ENCODE data around the gene ISY1.
"Not testable (repeated sequence)": the region's sequence is repeated elsewhere in the genome, so short reads cannot be mapped to it uniquely, and the experiment has no call there.

Gene ISY1

DNA sequence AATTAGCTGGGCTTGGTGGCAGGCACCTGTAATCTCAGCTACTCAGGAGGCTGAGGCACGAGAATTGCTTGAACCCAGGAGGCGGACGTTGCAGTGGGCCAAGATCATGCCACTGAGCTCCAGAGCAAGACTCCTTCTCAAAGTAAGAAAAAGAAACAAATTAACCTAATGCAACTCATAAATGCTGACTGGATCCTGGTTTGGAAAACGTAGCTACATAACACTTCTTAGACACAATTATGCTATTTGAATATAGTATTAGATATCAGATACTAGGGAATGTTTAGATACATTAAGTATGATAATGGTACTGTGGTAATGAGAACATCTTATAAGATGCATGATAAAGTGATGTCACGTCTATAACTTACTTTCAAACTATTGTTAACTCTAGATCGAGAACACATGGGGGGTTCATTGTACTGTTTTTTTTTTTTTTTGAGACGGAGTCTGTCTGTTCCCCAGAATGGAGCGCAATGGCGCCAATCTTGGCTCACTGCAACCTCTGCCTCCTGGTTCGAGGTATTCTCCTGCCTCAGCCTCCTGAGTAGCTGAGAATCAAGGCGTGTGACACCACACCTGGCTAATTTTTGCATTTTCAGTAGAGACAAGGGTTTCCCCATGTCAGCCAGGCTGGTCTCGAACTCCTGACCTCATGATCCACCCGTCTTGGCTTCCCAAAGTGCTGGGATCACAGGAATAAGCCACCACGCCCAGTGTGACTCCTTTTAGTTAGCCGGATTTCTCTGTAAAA is 5.9 kb upstream of the ISY1 start:
- no peak for DNase-seq

DNA sequence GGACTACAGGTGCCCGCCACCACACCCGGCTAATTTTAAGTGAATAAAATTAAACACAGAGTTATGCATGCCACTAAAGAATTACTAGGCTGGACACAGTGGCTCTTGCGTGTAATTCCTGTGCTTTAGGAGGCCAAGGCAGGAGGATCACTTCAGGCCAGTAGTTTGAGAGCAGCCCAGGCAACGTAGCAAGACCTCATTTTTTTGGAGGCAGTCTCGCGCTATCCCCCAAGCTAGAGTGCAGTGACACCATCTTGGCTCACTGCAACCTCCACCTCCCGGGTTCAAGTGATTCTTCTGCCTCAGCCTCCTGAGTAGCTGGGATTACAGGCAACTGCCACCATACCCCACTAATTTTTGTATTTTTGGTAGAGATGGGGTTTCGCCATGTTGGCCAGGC is 4.7 kb upstream of the ISY1 start:
- DNase-seq: not testable (repeated sequence)

- no peak for DNase-seq
Measured at GRCh38 chr3:129164500-129164899, 3.6 kb upstream of the ISY1 start.

DNA sequence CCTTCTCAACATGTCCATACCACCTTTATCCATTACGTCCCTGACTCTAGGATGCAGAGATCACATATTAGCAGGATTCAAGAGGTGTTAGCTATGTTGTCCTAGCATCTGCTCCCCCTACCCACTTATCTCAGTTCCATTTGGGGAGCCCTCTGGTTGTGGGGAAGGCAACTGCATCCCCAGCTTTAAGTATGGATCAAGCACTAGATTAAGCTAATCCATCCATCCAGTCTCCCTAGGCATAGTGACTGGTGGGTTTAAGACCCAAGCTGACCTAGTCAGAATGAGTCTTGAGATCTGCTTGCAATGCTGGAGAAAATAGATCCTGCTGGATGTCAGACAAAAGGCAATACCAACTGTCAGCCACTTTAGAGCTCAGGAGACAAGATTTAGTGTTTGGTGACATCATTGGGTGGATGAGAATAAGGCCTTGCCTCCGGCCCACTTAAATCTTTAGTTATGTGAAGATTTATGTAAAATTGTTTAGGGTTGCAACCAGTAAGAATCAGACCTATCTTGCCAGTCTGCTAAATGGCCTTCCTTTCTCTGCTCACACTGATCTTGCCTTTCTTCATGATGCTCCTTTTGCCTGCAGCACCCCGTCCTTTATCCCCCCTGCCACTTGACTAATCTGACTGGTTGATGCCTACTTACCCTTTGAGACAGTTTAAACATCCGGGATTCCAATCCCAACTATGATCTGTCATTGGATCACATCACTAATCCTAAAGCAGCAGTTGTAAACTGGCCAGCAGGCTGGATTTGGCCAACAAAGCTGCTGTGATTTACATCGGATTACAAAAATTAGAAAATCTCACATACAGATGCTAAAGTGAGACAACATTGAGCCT is 2.1 kb upstream of the ISY1 start:
- no peak for DNase-seq

- no peak for DNase-seq
Measured at GRCh38 chr3:129161860-129162271, 1.0 kb upstream of the ISY1 start.

DNA sequence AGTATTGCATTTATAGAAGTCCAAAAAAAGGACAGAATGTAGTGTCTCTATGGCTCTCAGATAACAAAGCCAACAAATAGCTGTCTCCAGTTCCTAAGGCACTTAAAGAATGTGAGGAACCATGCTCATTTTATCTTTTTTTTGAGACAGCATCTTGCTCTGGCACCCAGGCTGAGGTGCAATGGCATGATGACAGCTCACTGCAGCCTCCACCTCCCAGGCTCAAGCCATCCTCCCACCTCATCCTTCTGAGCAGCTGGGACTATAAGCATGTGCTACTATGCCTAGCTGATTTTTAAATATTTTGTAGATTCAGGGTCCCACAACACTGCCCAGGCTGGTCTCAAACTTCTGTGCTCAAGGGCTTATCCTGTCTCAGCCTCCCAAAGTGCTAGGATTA is 16.1 kb downstream of the ISY1 start:
- no peak for DNase-seq

- not testable (repeated sequence) for DNase-seq
Measured at GRCh38 chr3:129141011-129141410, 19.9 kb downstream of the ISY1 start.

DNA sequence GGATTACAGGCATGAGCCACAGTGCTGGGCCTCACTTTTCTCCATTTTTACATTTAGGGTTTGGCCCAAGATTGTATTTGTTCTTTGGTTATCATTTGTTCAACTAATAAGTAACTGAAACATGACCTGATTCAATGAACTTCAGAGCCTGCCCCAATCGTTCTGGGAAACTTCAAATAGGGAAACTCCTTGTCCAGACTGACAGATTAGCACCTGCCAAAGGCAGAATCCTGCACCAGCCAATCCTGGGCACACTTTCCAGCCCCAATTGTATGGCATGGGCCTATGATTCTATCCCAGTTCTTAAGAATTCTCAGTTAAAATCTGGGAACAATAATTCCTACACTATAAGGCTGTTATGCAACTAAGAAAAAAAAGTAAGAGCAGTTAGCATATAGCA is 21.0 kb downstream of the ISY1 start:
- no peak for DNase-seq

GRCh38 chr3:129136275-129136674 is 24.6 kb downstream of the ISY1 start:
- DNase-seq: not testable (repeated sequence)

GRCh38 chr3:129132097-129132866 is 28.6 kb downstream of the ISY1 start:
- no peak for DNase-seq

GRCh38 chr3:129131465-129132088 is 29.3 kb downstream of the ISY1 start:
- no peak for DNase-seq

DNA sequence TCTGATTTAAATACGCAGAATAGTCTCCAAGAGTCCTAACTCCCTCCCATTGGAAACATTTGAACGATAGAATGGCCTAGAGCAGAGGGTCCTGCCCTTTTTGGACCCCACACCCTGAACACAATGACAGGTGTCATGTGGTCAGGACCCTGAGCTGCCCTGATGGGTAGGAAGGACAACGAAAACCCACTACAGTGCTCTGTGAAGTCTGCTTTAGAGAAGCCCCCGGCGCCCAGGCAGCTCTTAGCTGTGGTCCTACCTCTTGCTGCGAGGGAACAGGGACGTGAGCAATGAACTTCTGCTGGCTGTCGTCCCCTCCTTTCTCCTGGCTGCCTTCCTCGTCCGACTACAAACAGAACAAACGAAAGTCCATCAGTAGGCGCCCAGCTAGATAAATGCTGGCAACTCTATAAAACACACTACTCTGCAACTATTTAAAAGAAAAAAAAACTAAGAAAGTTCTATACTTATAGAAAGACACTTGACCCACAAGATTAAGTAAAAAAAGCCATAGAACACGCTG is 30.5 kb downstream of the ISY1 start:
- DNase-seq: no peak

- DNase-seq: no peak
Measured at GRCh38 chr3:129128357-129129155, 32.3 kb downstream of the ISY1 start.

GRCh38 chr3:129126726-129127280 is 34.1 kb downstream of the ISY1 start:
- no peak for DNase-seq

GRCh38 chr3:129123314-129124060 is 37.4 kb downstream of the ISY1 start:
- DNase-seq: no peak

GRCh38 chr3:129122412-129123011 is 38.4 kb downstream of the ISY1 start:
- no peak for DNase-seq

DNA sequence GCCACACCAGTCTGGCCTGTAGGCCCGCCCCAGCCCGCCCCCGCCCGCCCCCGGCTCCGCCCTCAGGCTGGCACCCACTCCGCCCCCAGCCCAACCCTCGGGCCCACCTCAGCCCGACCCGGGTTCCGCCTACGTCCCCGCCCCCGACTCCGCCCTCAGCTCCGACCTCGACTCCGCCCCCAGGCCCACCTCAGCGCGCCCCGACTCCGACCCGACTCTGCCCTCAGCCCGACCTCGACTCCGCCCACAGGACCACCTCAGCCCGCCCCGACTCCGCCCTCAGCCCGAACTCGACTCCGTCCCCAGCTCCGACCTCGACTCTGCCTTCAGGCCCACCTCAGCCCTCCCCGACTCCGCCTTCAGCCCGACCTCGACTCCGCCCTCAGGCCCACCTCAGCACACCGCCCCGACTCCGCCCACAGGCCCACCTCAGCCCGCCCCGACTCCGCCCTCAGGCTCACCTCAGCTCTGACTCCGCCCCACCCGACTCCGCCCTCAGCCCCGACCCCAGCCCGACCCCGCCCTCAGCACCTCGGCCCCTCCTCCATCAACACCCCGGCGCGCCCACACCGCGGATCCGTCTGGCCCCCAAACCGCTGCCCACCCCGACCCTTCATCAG is 39.0 kb downstream of the ISY1 start, which contains the start of gene RAB43:
RAB43 (minus strand) TSS at position 13 of the 620 bp plus-strand sequence. CDS start 315 bp downstream, outside the sequence.
- DNase-seq: no peak

- DNase-seq: peak; percentile 5
Measured at GRCh38 chr3:129121016-129121791, 39.7 kb downstream of the ISY1 start.

All from SHP77 treated with DMSO at 0.1 percent for 48 hours (cell line).